ENCODE measurements around the gene LYPLAL1.
"Not testable (repeated sequence)": the region's sequence is repeated elsewhere in the genome, so short reads cannot be mapped to it uniquely, and the experiment has no call there.

LYPLAL1 gene

GRCh38 chr1:219220945-219221344 lies 47.3 kb downstream of the LYPLAL1 start:
- DNase-seq: no peak

GRCh38 chr1:219223496-219223895 lies 49.8 kb downstream of the LYPLAL1 start:
- DNase-seq: no peak

- DNase-seq: no peak
Observed at GRCh38 chr1:219226196-219226595, 52.5 kb downstream of the LYPLAL1 start.

GRCh38 chr1:219227360-219228057 lies 53.8 kb downstream of the LYPLAL1 start:
- no peak for DNase-seq

GRCh38 chr1:219228058-219228419 lies 54.4 kb downstream of the LYPLAL1 start:
- DNase-seq: no peak

- DNase-seq: no peak
Observed at GRCh38 chr1:219232890-219233289, 59.2 kb downstream of the LYPLAL1 start.

GRCh38 chr1:219235903-219236481 lies 62.3 kb downstream of the LYPLAL1 start:
- DNase-seq: no peak

GRCh38 chr1:219236933-219237610 lies 63.4 kb downstream of the LYPLAL1 start:
- no peak for DNase-seq

- DNase-seq: no peak
Observed at GRCh38 chr1:219239518-219239917, 65.8 kb downstream of the LYPLAL1 start.

- DNase-seq: no peak
Observed at GRCh38 chr1:219244864-219245263, 71.2 kb downstream of the LYPLAL1 start.

GRCh38 chr1:219247441-219247840 lies 73.8 kb downstream of the LYPLAL1 start:
- DNase-seq: no peak

GRCh38 chr1:219250468-219250867 lies 76.8 kb downstream of the LYPLAL1 start:
- DNase-seq: not testable (repeated sequence)

GRCh38 chr1:219257751-219258150 lies 84.1 kb downstream of the LYPLAL1 start:
- no peak for DNase-seq

- no peak for DNase-seq
Observed at GRCh38 chr1:219261454-219261853, 87.8 kb downstream of the LYPLAL1 start.

Data from DMS 273 treated with DMSO at 0.1 percent for 48 hours (cell line).